ENCODE results near the gene GPR107. TPM values are rescaled to one million over a fixed set of nuclear protein-coding genes. Genes with fewer than 3 reads are reported as not detected.

Gene GPR107
- total and polyA plus RNA-seq, 2 experiments from 2014 or later: 6.2 to 30.7 TPM

GRCh38 chr9:130023144-130023787 lies 30.4 kb upstream of the GPR107 start:
- no peaks in the 10 kb centered on the region for H3F3A ChIP-seq (replicated peaks; ENCODE audit: low read depth)
- Mint-ChIP-seq H3K36me3 (ENCODE audit: low read depth) (no peaks in the 10 kb centered on the region), H3K9me3 (no peaks in the 10 kb centered on the region), H3K27ac (no peak overlapping the region), H3K27me3 (ENCODE audit: insufficient read depth, low read depth, poor library complexity) (no peaks in the 10 kb centered on the region), H3K4me1 (0 out of 3 replicates have a peak, but pooled peaks cover 2% of the 10 kb centered on the region), H3K4me3 (no peak overlapping the region; the same call in 2 of the 3 replicates)
- peaks cover 51% of the 10 kb centered on the region for H3K79me2 ChIP-seq (replicated peaks; ENCODE audit: insufficient read depth)
- no peaks in the 10 kb centered on the region for H3K27me3 ChIP-seq (ENCODE audit: insufficient read depth)
- H3K4me1 ChIP-seq (ENCODE audit: insufficient read depth): peaks cover 3% of the 10 kb centered on the region; the same call in 1 of the 2 replicates
- no peak overlapping the region for H2AFZ ChIP-seq
- DNase-seq (ENCODE audit: low spot score) (no peak), ATAC-seq (peak; percentile 42; the same call in 2 of the 3 replicates)
- H4K20me1 ChIP-seq (replicated peaks; ENCODE audit: insufficient read depth): peaks cover 12% of the 10 kb centered on the region; the same call in 1 of the 2 replicates
- H3K4me3 ChIP-seq: no peak overlapping the region
- H3K4me2 ChIP-seq: no peak overlapping the region
- no peak for TF ChIP-seq POLR2AphosphoS5 (IDR thresholded peaks at IDR 0.05; ENCODE audit: low read depth)
- no peak for TF ChIP-seq EZH2 (IDR thresholded peaks at IDR 0.05; ENCODE audit: low read depth, unreplicated experiment)
- no peak for TF ChIP-seq EZH2phosphoT487 (IDR thresholded peaks at IDR 0.05; ENCODE audit: unreplicated experiment)
- TF ChIP-seq STAT1 (IDR thresholded peaks at IDR 0.05; ENCODE audit: unreplicated experiment): no peak
- TF ChIP-seq ETS1 (IDR thresholded peaks at IDR 0.05): no peak
- no peak for TF ChIP-seq JUNB (IDR thresholded peaks at IDR 0.05; ENCODE audit: unreplicated experiment)
- no peak for TF ChIP-seq REST (IDR thresholded peaks at IDR 0.05; ENCODE audit: unreplicated experiment)
- H3K27ac ChIP-seq (ENCODE audit: low read depth): peak overlapping the region; percentile 55; the same call in 1 of the 2 replicates
- no peaks in the 10 kb centered on the region for H3K36me3 ChIP-seq (ENCODE audit: insufficient read depth)
- no peaks in the 10 kb centered on the region for H3K9me2 ChIP-seq (ENCODE audit: insufficient read depth)

GRCh38 chr9:130023994-130024596 lies 29.6 kb upstream of the GPR107 start:
- H3K27ac ChIP-seq (ENCODE audit: low read depth): no peak overlapping the region
- no peak overlapping the region for H3K4me2 ChIP-seq
- no peaks in the 10 kb centered on the region for H3K9me2 ChIP-seq (ENCODE audit: insufficient read depth)
- H3K36me3 ChIP-seq (ENCODE audit: insufficient read depth): no peaks in the 10 kb centered on the region
- H4K20me1 ChIP-seq (replicated peaks; ENCODE audit: insufficient read depth): peaks cover 12% of the 10 kb centered on the region; the same call in 1 of the 2 replicates
- Mint-ChIP-seq H3K4me3 (no peak overlapping the region), H3K36me3 (ENCODE audit: low read depth) (no peaks in the 10 kb centered on the region), H3K9me3 (no peaks in the 10 kb centered on the region), H3K4me1 (0 out of 3 replicates have a peak, but pooled peaks cover 2% of the 10 kb centered on the region), H3K27ac (no peak overlapping the region), H3K27me3 (ENCODE audit: insufficient read depth, low read depth, poor library complexity) (no peaks in the 10 kb centered on the region)
- H2AFZ ChIP-seq: no peak overlapping the region
- no peak for TF ChIP-seq POLR2AphosphoS5 (IDR thresholded peaks at IDR 0.05; ENCODE audit: low read depth)
- no peak for TF ChIP-seq JUNB (IDR thresholded peaks at IDR 0.05; ENCODE audit: unreplicated experiment)
- TF ChIP-seq ZNF114 (CRISPR knock-in tag; IDR thresholded peaks at IDR 0.05): no peak
- no peaks in the 10 kb centered on the region for H3K27me3 ChIP-seq (ENCODE audit: insufficient read depth)
- ATAC-seq (no peak), DNase-seq (ENCODE audit: low spot score) (no peak)
- peaks cover 59% of the 10 kb centered on the region for H3K79me2 ChIP-seq (replicated peaks; ENCODE audit: insufficient read depth)
- no peak overlapping the region for H3K4me3 ChIP-seq
- H3K4me1 ChIP-seq (ENCODE audit: insufficient read depth): peaks cover 3% of the 10 kb centered on the region; the same call in 1 of the 2 replicates
- H3F3A ChIP-seq (replicated peaks; ENCODE audit: low read depth): no peaks in the 10 kb centered on the region

All from GM23338 (cell line).